Dermis microvascular lymphatic vessel endothelial cell (primary cell): ENCODE measurements around the gene VPS9D1. TPM values are rescaled to one million over a fixed set of nuclear protein-coding genes. Genes with fewer than 3 reads are reported as not detected.
"Not testable (repeated sequence)": the region's sequence is repeated elsewhere in the genome, so short reads cannot be mapped to it uniquely, and the experiment has no call there.

Source experiments
- DNase-seq, 2 donors: peaks; one replicate each; pipeline versions ENCODE4 v3.0.0 to v3.0.0-alpha.2; 2010; ENCODE audit warnings: low read depth in 2 of 2
- total RNA-seq: library from RNA; depleted of rRNA; stranded (reverse); fragments of >200 nt; gene quantifications from 2 replicates; pipeline ENCODE4 v1.2.1, GENCODE V29; 2014

VPS9D1 gene
- total RNA-seq, 1 donor from 2014 or later: 4.1 TPM

DNA sequence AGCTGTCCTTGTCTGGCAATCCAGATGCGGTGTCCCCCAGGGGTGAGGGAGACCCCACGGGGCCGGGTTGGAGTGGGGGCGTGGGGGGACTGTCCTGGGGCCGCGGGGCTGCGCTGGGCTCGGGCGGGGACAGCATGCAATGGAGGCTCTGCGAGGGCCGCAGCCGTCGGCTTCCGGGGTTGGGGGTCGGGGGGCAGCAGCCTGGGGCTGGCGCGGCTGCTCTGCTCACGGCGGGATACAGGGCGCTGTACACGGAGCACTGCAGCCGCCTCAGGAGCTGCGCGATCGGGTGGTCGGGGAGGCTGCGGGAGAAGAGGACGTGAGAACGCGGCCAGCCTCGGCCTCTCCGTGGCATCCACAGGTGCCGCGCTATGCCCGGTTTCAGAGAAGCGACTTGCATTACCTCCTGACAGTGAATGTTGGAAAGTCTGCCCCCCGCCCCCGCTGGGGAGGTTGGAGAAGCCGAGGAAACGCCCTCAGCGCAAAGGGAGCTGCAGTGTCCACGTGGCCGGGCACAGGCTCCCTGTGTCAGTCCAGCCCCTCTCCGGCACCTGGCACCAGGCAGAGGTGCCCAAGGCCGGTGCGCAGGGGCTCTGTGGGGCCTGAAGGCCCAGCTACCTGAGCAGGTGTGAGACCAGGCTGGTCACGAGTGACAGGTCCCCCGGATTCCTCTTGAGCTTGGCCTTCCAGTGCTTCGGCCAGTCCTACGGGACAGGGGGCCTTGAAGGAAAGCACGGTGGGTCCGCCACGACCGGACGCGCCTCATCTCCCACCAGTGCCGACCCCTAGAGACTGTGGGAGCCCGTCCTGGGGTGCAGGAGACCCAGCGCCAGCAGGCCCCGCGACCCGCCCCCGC is 9.8 kb downstream of the VPS9D1 start:
- no peak for DNase-seq

- no peak for DNase-seq
Measured at GRCh38 chr16:89709716-89710432, 10.8 kb downstream of the VPS9D1 start.

DNA sequence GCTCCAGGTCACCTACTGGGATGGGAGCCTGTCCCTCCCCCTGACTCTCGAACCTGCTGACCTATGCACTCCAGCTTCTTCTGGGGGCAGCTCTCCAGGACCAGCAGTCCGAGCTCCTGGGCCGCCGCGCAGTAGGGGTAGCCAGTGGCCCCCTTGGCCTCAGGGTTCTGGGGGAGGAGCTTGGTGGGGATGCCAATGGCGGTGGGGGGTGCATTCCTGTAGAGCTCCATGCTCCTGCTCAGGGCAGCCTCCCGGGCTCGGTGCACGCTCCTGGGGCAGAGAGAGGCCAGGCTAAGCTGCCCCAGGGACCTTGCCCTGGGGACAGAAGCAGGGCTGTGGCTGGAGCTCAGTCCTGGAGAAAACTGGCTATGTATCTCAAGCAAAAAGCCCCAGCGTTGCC is 11.5 kb downstream of the VPS9D1 start:
- no peak for DNase-seq

DNA sequence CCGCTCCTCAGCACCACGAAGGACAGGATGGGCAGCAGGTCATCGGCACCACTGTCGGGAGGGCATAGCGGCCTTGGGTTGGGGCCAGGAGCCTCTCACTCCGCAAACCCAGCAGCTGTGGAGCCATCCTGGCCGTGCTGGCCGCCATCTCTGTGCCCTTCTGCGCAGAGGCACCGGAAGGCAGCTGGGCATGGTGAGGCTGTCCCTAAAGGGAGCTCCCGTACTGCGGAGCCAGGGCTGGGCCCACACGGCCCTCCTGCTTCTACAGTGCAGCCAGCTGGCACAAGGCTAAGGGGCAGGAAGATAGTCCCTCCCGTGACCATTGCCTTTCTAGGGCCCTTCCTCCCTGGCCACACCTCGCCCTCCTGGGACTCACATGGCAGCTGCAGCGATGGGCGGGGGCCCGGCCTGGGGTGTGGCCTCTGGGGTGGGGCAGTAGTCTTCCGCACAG is 12.2 kb downstream of the VPS9D1 start:
- DNase-seq: no peak

GRCh38 chr16:89707695-89708094 is 13.0 kb downstream of the VPS9D1 start:
- no peak for DNase-seq

- no peak for DNase-seq
Measured at GRCh38 chr16:89706518-89707260, 14.0 kb downstream of the VPS9D1 start.

- no peak for DNase-seq
Measured at GRCh38 chr16:89705006-89705405, 15.7 kb downstream of the VPS9D1 start.

- DNase-seq: no peak
Measured at GRCh38 chr16:89704281-89704680, 16.4 kb downstream of the VPS9D1 start.

- peak; percentile 72 to 88 for DNase-seq
Measured at GRCh38 chr16:89701425-89702406, 19.0 kb downstream of the VPS9D1 start, which contains the start of gene SPATA2L. Gene SPATA2L, minus strand, starts transcription at chr16:89701705. Its CDS starts 473 bp downstream, at chr16:89701232.

- peak in 1 of 2 donors; percentile 66 for DNase-seq
Measured at GRCh38 chr16:89700649-89701424, 19.9 kb downstream of the VPS9D1 start.

DNA sequence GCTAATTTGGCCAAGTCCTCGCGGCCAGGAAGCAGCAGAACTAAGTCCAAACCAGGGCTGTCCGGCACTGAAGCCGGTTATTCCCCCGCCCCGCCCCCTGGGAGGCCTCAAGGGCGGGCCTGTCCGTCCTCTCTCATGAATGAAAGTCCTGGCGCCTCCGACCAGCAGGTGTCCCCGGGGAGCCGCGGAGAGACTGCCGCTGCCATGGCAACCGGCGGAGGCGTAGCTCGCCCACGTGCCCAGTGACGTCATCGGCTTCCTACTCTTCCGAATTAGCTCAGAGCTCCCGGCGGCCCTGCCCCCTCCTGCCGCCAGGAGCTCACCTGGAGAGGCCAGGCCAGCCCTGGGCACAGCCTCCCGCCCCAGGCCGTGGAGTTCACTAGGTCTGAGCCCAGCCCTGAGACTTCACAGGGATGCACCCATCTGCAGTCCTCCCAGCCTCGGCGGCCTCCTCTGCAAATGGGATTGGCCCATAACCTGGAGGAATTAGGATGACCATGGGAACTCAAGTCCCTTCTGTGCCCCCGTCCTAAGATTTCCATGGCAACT is 20.5 kb downstream of the VPS9D1 start:
- DNase-seq: peak; percentile 95 to 98

DNA sequence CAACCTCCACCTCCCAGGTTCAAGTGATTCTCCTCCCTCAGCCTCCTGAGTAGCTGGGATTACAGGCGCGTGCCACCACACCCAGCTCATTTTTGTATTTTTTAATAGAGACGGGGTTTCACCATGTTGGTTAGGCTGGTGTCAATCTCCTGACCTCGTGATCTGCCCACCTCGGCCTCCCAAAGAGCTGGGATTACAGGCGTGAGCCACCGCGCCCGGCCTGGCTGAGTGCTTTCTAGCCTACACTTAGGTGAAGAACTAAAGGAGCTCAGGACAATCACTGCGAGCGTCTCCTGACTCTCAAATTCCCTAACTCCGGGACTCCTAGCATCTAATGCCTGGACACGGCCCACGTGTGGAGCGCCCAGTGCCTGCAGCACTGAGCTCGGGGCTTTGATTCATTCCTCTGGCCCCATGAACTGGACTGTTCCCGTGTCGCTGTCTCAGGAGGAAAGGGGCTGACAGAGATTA is 21.0 kb downstream of the VPS9D1 start:
- not testable (repeated sequence) for DNase-seq

- DNase-seq: not testable (repeated sequence)
Measured at GRCh38 chr16:89698717-89699116, 22.0 kb downstream of the VPS9D1 start.

DNA sequence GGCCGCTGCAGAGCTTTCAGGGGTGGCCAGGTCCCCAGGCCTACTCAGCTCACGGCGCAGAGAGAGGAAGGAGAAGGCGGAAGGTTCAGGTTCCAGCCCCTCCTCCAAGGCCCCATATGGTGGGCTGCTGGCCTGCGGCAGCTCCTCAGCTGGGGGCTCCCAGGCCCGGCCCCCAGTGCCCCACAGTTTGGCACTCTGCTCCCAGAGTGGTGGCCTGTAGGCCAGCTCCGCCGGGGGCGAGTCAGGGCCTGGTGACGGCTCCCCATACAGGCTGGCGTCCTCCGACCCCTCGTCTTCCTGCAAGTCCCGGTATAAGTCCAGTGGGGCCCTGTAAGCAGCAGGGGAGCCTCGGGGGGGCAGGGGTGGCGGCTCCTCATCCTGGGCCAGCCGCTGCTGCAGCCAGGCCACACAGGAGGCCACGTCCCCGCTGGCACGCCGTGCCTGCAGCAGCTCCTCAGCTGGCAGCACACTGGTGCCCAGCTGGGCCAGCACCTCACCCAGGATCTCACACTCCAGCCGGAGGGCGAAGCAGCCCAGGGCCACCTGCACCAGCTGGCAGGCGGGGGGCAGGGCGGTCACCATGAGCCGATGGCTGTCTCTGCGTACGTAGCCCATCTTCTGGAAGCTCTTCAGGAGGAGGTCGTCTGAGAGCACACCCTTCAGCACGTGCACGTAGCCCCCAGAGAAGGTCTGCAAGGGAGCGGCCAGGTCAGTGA is 22.9 kb downstream of the VPS9D1 start:
- no peak for DNase-seq

GRCh38 chr16:89697161-89697615 is 23.5 kb downstream of the VPS9D1 start:
- no peak for DNase-seq

DNA sequence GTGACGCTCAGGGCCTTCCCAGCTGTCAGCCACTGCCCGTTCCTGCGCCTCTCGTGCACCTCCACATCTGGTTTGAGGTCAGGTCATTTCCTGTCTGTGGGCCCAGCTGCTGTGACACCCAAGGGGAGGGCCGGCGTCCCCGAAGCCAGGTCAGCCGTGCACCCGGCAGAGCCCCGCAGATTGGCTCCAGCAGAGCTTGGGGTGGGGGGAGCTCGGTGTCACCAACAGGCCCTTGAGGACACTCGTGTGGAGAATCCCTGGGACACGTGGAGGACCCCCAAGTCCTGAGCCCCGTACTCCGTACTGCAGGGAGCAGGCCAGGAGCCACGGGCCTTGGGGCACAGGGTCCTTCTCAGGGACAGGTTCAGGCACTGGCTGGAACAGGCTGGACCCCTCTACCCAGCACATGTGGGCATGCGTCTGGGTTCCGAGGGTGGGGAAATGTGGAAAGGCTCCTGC is 24.0 kb downstream of the VPS9D1 start:
- DNase-seq: no peak

- no peak for DNase-seq
Measured at GRCh38 chr16:89695875-89696669, 24.6 kb downstream of the VPS9D1 start.
